ENCODE data around the gene CDKL1. TPM values are rescaled to one million over a fixed set of nuclear protein-coding genes. Genes with fewer than 3 reads are reported as not detected.

Gene CDKL1
- total and polyA plus RNA-seq, 2 of the 13 experiments (the other 11 are each of a cell fraction or from before 2014, with no cell fraction given) = 4.4 to 5.1 TPM

GRCh38 chr14:50303744-50304471 is 92.8 kb downstream of the CDKL1 start (continued):
- peak; percentile 73 for TF ChIP-seq PHF5A (CRISPR knock-in tag; IDR thresholded peaks at IDR 0.05; ENCODE audit: low read depth, unreplicated experiment)
- peak; percentile 76 for TF ChIP-seq ZFP1 (CRISPR knock-in tag; IDR thresholded peaks at IDR 0.05)
- no peak; the same call in 1 of the 2 replicates for TF ChIP-seq EHMT2 (IDR thresholded peaks at IDR 0.05; ENCODE audit: borderline replicate concordance, low read depth, low read length)
- TF ChIP-seq MIER3 (CRISPR knock-in tag; IDR thresholded peaks at IDR 0.05; ENCODE audit: borderline replicate concordance) = peak; percentile 84; the same call in 1 of the 2 replicates
- TF ChIP-seq ZBTB37 (CRISPR knock-in tag; IDR thresholded peaks at IDR 0.05) = no peak
- peak; percentile 83; the same call in 1 of the 2 replicates for TF ChIP-seq ZNF264 (CRISPR knock-in tag; IDR thresholded peaks at IDR 0.05)
- TF ChIP-seq SP4 (CRISPR knock-in tag; IDR thresholded peaks at IDR 0.05) = 0 out of 2 replicates have a peak, but pooled peaks have one; percentile 39
- TF ChIP-seq THAP11 (CRISPR knock-in tag; IDR thresholded peaks at IDR 0.05) = peak; percentile 24; the same call in 1 of the 2 replicates
- TF ChIP-seq ZSCAN9 (CRISPR knock-in tag; IDR thresholded peaks at IDR 0.05; ENCODE audit: borderline replicate concordance) = peak; percentile 44; the same call in 1 of the 2 replicates
- TF ChIP-seq ZNF362 (CRISPR knock-in tag; IDR thresholded peaks at IDR 0.05; ENCODE audit: borderline replicate concordance) = peak; percentile 29; the same call in 1 of the 2 replicates
- TF ChIP-seq ZNF281 (CRISPR knock-in tag; IDR thresholded peaks at IDR 0.05; ENCODE audit: borderline replicate concordance) = peak; percentile 37; the same call in 1 of the 2 replicates
- TF ChIP-seq ZNF292 (CRISPR knock-in tag; IDR thresholded peaks at IDR 0.05; ENCODE audit: borderline replicate concordance, low read depth) = peak; percentile 60; the same call in 1 of the 2 replicates
- TF ChIP-seq RFXAP (CRISPR knock-in tag; IDR thresholded peaks at IDR 0.05; ENCODE audit: borderline replicate concordance) = peak; percentile 84
- TF ChIP-seq JUNB (CRISPR knock-in tag; IDR thresholded peaks at IDR 0.05; ENCODE audit: borderline replicate concordance) = no peak
- peak; percentile 56 for TF ChIP-seq RARA (CRISPR knock-in tag; IDR thresholded peaks at IDR 0.05)
- TF ChIP-seq ZMYM3 (CRISPR knock-in tag; IDR thresholded peaks at IDR 0.05) = peak; percentile 36; the same call in 1 of the 2 replicates
